Fibroblast of pulmonary artery (primary cell): ENCODE data around the gene POU2F1.

Experiments used
- DNase-seq: peaks from one replicate; pipeline ENCODE4 v3.0.0-alpha.2; 2010; ENCODE audit warnings: low read depth
- H3K4me3 ChIP-seq: replicated peaks from 2 replicates; pipeline ENCODE4 v1.5.1; 2011; ENCODE audit warnings: low read depth, mild to moderate bottlenecking, control low read depth, low read length, moderate library complexity
- CTCF ChIP-seq: IDR thresholded peaks from 2 replicates; pipeline ENCODE4 v1.5.1; 2011; ENCODE audit warnings: mild to moderate bottlenecking, control low read depth, low read length, inconsistent platforms; ENCODE audit errors: missing control alignments

POU2F1 gene

GRCh38 chr1:167412920-167413319 lies 192.2 kb downstream of the POU2F1 start:
- TF ChIP-seq CTCF, result no peak
- no peak overlapping the region for H3K4me3 ChIP-seq
- no peak for DNase-seq

GRCh38 chr1:167413328-167413727 lies 192.6 kb downstream of the POU2F1 start:
- no peak overlapping the region for H3K4me3 ChIP-seq
- no peak for DNase-seq
- no peak for TF ChIP-seq CTCF

GRCh38 chr1:167416506-167416905 lies 195.8 kb downstream of the POU2F1 start:
- no peak for TF ChIP-seq CTCF
- H3K4me3 ChIP-seq, result no peak overlapping the region

DNA sequence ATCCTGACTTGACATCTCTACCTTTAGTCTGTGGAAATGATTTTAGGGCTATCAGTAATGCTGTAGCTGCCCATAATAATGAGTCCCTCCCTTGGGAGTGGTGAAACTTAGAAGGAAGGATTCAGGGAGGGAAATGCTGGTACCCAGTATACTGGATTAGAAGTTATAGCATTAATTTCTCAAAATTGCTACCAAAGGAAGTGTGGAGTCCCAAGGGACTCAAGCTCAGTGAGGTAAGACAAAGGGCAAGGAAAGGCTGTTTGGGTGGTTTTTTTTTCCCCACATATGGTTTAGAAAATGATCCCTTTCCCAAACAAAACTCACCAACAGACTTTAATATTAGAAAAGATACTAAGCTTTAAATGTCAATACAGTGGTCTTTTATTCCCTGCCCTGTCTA lies 197.7 kb downstream of the POU2F1 start:
- no peak for TF ChIP-seq CTCF
- DNase-seq, result peak; percentile 9
- H3K4me3 ChIP-seq, result no peak overlapping the region

More at GRCh38 chr1:167416506-167416905, 195.8 kb downstream of the POU2F1 start:
- no peak for DNase-seq

DNA sequence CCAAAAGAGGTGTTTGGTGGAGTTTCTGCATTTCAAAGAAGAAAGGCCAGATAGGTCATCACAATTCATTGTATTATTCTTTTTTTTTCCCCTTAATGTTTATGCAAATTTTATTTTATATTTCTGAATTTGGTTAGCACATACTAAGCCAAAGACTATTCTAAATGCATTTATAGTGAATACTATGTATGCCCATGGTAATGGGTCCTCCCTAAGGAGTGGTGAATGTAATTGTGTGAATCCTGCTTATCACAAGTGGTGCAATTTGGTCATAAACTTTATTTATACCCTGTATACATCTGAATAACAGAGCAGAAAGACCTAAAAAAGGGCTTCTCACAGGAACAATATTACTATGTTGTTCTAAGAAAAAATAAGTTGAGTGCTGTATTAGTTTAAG lies 198.6 kb downstream of the POU2F1 start:
- TF ChIP-seq CTCF, result no peak
- no peak for DNase-seq
- H3K4me3 ChIP-seq, result no peak overlapping the region

DNA sequence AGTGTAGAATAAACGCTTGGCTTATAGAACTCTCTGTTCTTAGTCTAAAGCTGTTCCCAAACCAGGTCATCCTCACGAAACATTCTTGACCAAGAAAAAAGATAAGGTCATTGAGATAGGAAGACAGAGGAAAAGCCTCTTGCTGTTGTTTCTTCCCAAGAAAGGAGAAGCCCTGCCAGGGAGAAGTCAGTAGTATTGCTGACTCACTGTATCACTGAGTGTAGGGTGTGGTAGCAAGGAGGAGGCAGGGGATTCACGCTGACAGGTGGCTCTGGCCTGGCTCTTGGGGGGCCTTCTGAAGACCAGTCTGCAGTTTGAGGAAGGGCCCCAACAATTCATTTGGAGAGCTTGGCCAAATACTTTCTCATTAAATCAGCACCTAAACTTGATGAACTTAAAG lies 199.8 kb downstream of the POU2F1 start:
- TF ChIP-seq CTCF, result no peak
- no peak overlapping the region for H3K4me3 ChIP-seq
- DNase-seq, result peak; percentile 18
